Calu3 (cell line): Measurements from ENCODE around the gene DPYSL3. TPM values are rescaled to one million over a fixed set of nuclear protein-coding genes. Genes with fewer than 3 reads are reported as not detected.
A peak's percentile ranks its signal among the peaks of the same experiment; 100 is the strongest.

Experiments
- BruUV-seq: library from RNA; stranded (reverse); fragments of 400-500 nt; replicated peaks from 2 replicates; lab custom pipeline; 2021; lab: Mats Ljungman, UMichigan
- CTCF ChIA-PET: fragments of 300-600 bp; sonication (Branson Sonifier 250); formaldehyde crosslinking; loops from one replicate; lab custom pipeline; 2022; ENCODE audit warnings: antibody characterized with exemption; lab: Charles Lee
- DNase-seq: peaks from one replicate; pipeline ENCODE4 v3.0.0; 2022
- H3K27ac Mint-ChIP-seq: one replicate; pipeline ENCODE4 v1.8.0; 2022; ENCODE audit warnings: mixed read lengths; ENCODE audit not compliant: unreplicated experiment
- H3K27me3 Mint-ChIP-seq: one replicate; pipeline ENCODE4 v1.8.0; 2022; ENCODE audit warnings: mixed read lengths; ENCODE audit not compliant: unreplicated experiment
- H3K36me3 Mint-ChIP-seq: one replicate; pipeline ENCODE4 v1.8.0; 2022; ENCODE audit warnings: mild to moderate bottlenecking, moderate library complexity, mixed read lengths; ENCODE audit not compliant: insufficient read depth, unreplicated experiment
- H3K4me1 Mint-ChIP-seq: one replicate; pipeline ENCODE4 v1.8.0; 2022; ENCODE audit warnings: mild to moderate bottlenecking, low read depth, mixed read lengths; ENCODE audit not compliant: unreplicated experiment
- H3K4me3 Mint-ChIP-seq: one replicate; pipeline ENCODE4 v1.8.0; 2022; ENCODE audit warnings: mild to moderate bottlenecking, low read depth, moderate library complexity, mixed read lengths; ENCODE audit not compliant: unreplicated experiment
- H3K9me3 Mint-ChIP-seq: one replicate; pipeline ENCODE4 v1.8.0; 2022; ENCODE audit warnings: low read depth, mixed read lengths; ENCODE audit not compliant: unreplicated experiment
- CTCF ChIP-seq: fragments of 200-600 bp; IDR thresholded peaks from one replicate; pipeline ENCODE4 v1.8.0; 2022; ENCODE audit warnings: antibody characterized with exemption; ENCODE audit not compliant: unreplicated experiment
- intact Hi-C: fragments of 100-400 bp; cut with micrococcal nuclease; formaldehyde crosslinking; loops from one replicate; pipeline ENCODE4 v1.10.0; 2022; ENCODE audit not compliant: unreplicated experiment
- total RNA-seq: library from RNA; stranded (reverse); gene quantifications from 2 replicates; pipeline ENCODE4 v1.2.3, GENCODE V29; 2022

The DPYSL3 gene
- total RNA-seq, 1 experiment from 2014 or later = 26.6 TPM

GRCh38 chr5:147465747-147466146 lies 44.1 kb downstream of the DPYSL3 start:
- no peak for TF ChIP-seq CTCF
- intact Hi-C loops = loop anchor here (2.0 kb wide), 1 partner anchor 113 kb away; no protein-coding TSS in a partner anchor
- CTCF ChIA-PET = interaction anchor here (2.0 kb wide), 1 partner anchor 113 kb away, joined by 15 read pairs; no protein-coding TSS in a partner anchor
- no peak overlapping the region for H3K27ac Mint-ChIP-seq
- no peaks in the 10 kb centered on the region for H3K27me3 Mint-ChIP-seq
- no peaks in the 10 kb centered on the region for H3K4me1 Mint-ChIP-seq
- no peak overlapping the region for H3K4me3 Mint-ChIP-seq
- H3K9me3 Mint-ChIP-seq = no peaks in the 10 kb centered on the region
- BruUV-seq = no TSS peak
- no peaks in the 10 kb centered on the region for H3K36me3 Mint-ChIP-seq
- DNase-seq = no peak

- H3K9me3 Mint-ChIP-seq = no peaks in the 10 kb centered on the region
- no TSS peak for BruUV-seq
- peak; percentile 76 for TF ChIP-seq CTCF
- no peaks in the 10 kb centered on the region for H3K36me3 Mint-ChIP-seq
- peak; percentile 65 for DNase-seq
- CTCF ChIA-PET = interaction anchor here (1.0 to 2.0 kb wide), 6 partner anchors 10 to 114 kb away, joined by 3 to 15 read pairs (median 6); no protein-coding TSS in a partner anchor
- intact Hi-C loops = loop anchor here (1.0 to 2.0 kb wide), 2 partner anchors 95 to 115 kb away; no protein-coding TSS in a partner anchor
- no peak overlapping the region for H3K27ac Mint-ChIP-seq
- H3K4me1 Mint-ChIP-seq = no peaks in the 10 kb centered on the region
- H3K4me3 Mint-ChIP-seq = no peak overlapping the region
- H3K27me3 Mint-ChIP-seq = no peaks in the 10 kb centered on the region
Measured at GRCh38 chr5:147464211-147464610, 45.7 kb downstream of the DPYSL3 start.

GRCh38 chr5:147461915-147462314 lies 48.0 kb downstream of the DPYSL3 start:
- Mint-ChIP-seq H3K27ac (no peak overlapping the region), H3K27me3 (no peaks in the 10 kb centered on the region), H3K4me3 (no peak overlapping the region), H3K36me3 (no peaks in the 10 kb centered on the region), H3K9me3 (no peaks in the 10 kb centered on the region), H3K4me1 (no peaks in the 10 kb centered on the region)
- no TSS peak for BruUV-seq
- no peak for TF ChIP-seq CTCF
- CTCF ChIA-PET = no interaction called here
- intact Hi-C loops = no loop called here
- no peak for DNase-seq

- H3K4me1 Mint-ChIP-seq = no peaks in the 10 kb centered on the region
- BruUV-seq = no TSS peak
- CTCF ChIA-PET = no interaction called here
- H3K27ac Mint-ChIP-seq = no peak overlapping the region
- intact Hi-C loops = no loop called here
- no peaks in the 10 kb centered on the region for H3K9me3 Mint-ChIP-seq
- H3K27me3 Mint-ChIP-seq = no peaks in the 10 kb centered on the region
- no peak for TF ChIP-seq CTCF
- H3K36me3 Mint-ChIP-seq = no peaks in the 10 kb centered on the region
- no peak overlapping the region for H3K4me3 Mint-ChIP-seq
- DNase-seq = no peak
Measured at GRCh38 chr5:147460380-147460779, 49.5 kb downstream of the DPYSL3 start.
